ENCODE measurements around the gene SFI1.
"Not testable (repeated sequence)": the region's sequence is repeated elsewhere in the genome, so short reads cannot be mapped to it uniquely, and the experiment has no call there.

The SFI1 gene

GRCh38 chr22:31544481-31545480, 48.4 kb downstream of the SFI1 start:
- DNase-seq (ENCODE audit: low spot score) = no peak

GRCh38 chr22:31550871-31551370, 54.6 kb downstream of the SFI1 start:
- DNase-seq (ENCODE audit: low spot score) = no peak

DNA sequence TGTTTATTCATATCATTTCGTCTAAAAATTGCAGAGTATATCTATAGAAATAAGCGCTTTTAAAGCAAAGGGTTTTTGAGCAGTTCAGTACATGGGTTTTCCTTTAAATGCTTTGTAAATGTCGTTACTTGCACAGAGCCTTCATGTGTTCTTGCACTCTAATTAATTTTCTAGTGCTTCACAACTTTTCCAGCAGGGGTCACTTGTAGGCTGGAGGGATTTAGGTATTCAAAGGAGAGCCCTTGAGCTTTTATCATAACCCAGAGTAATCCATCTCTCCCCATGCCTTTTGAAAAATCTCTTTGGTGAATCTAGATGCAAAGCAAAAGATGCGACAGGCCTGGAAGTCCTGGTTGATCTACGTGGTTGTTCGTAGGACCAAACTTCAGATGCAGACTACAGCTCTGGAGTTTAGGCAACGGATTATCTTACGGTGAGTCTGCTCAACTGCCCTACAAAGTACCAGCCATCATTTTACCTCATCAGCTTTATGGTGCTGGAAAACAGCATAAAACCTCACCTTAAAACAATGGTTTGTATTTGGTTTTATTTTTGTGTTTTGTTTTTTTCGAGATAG, 60.4 kb downstream of the SFI1 start:
- DNase-seq (ENCODE audit: low spot score) = peak; percentile 49

- DNase-seq (ENCODE audit: low spot score) = not testable (repeated sequence)
Observed at GRCh38 chr22:31558546-31558945, 62.2 kb downstream of the SFI1 start.

DNA sequence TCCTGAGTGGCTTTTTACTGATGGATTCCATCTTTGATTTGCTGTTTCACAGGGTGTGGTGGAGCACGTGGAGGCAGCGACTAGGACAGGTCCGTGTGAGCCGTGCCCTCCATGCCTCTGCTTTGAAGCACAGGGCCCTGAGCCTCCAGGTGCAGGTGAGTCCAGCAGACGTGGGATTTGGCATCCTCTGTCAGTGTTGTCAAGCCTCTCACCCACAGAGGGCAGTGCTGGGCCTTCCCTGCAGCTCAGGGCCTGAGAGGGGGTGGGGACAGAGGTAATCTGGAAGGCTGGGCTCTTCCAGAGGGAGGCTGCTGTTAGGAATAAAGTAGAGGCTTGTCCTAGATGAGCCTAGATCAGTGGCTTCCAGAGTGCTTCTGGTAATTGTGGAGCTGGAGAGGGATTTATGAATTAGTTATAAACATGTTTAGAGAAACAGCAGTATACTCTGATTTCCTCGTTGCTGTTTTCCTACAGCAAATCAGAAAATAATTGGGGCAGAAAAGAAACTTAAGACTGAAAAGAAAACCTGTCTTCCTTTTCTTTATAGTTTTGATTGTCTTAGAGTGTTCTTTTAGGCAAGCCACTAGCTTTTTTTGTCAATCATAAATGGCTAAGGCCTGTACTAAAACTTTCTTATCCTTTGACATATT, 65.0 kb downstream of the SFI1 start:
- peak; percentile 76 for DNase-seq (ENCODE audit: low spot score)

DNA sequence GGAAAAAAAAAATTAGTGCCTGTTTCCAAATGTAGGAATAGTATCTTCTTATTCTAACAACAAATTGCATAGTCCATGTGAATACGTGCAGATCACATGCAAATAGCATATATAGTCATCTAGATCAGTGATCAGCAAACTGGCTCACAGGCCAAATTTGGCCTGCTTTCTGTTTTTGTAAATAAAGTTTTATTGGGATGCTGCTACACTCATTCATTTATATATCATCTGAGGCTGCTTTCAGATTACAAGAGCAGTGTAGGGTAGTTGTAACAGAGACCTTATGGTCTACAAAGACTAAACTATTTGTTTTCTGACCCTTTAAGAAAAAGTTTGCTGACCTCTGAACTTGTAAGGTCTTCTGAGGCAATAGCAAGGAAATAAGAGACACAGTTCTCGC, 65.6 kb downstream of the SFI1 start:
- no peak for DNase-seq (ENCODE audit: low spot score)

DNA sequence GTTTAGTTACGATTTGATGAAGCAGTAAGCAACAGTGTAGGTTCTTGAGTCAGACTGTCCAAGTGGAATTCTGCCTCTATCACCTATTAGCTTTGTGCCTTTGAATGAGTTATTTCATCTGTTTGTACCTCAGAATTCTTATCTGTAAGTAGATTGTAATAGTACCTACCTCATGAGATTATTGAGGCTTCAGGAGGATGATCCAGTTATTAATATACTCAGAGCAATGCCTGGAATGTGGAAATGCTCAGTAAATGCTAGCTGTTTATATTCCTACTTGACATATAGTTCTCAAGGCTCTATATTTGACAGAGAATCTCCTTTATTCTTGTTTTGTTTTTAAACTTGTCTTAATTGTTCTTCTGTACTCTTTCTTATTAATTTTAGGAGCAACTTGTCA, 70.1 kb downstream of the SFI1 start:
- no peak for DNase-seq (ENCODE audit: low spot score)

DNA sequence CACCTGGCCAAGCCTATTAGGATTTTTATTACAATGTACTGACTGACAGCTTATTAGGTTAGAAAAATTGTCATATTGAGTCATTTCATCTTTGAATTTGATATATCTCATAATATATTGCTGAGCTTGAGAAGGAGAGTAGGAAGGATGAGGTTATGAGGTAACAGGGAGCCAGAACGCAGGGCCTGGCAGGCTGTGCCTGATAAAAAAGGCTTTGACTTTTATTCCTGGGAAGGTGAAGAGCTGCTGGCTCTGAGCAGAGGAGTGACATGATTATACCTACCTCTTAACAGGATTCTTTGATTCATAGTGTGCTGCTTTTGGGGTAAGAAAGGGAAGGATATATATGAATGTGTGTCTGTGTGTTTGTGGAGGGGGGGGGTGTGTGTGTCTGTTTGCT, 70.9 kb downstream of the SFI1 start:
- no peak for DNase-seq (ENCODE audit: low spot score)

GRCh38 chr22:31567702-31568101, 71.4 kb downstream of the SFI1 start:
- no peak for DNase-seq (ENCODE audit: low spot score)

DNA sequence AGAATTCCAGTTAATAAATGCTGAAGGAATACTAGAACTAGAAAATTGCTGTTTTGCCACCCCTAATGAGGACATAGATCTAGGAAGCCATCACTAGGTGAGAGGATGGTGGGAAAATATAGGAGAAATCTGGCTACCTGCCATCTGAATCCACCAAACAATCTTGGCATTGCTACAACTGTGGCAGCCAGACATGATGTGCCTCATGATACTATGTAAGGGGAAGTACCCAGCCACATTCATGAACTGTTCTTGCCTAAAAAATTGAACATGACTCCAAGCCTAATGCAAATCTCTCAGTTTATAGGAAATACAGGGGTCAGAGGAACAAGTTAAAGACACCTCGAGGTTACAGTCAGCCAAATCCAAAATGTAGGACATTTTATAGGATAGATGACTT, 72.8 kb downstream of the SFI1 start:
- no peak for DNase-seq (ENCODE audit: low spot score)

DNA sequence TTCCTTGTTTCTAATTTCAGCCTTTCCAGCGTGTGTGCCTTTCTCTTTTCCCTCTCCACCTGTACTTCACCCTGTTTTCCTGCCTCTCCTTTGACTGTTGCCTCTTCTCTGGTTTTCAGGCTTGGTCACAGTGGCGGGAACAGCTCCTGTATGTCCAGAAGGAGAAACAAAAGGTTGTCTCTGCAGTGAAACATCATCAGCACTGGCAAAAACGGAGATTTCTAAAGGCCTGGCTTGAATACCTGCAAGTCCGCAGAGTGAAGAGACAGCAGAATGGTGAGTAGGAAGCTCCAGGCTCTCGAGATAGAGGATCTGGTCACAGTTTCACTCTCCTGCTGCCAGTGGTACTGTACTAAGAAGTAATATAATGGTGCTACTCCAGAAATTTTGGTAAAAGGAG, 76.6 kb downstream of the SFI1 start:
- no peak for DNase-seq (ENCODE audit: low spot score)

GRCh38 chr22:31574055-31574670, 77.8 kb downstream of the SFI1 start:
- peak; percentile 13 for DNase-seq (ENCODE audit: low spot score)

DNA sequence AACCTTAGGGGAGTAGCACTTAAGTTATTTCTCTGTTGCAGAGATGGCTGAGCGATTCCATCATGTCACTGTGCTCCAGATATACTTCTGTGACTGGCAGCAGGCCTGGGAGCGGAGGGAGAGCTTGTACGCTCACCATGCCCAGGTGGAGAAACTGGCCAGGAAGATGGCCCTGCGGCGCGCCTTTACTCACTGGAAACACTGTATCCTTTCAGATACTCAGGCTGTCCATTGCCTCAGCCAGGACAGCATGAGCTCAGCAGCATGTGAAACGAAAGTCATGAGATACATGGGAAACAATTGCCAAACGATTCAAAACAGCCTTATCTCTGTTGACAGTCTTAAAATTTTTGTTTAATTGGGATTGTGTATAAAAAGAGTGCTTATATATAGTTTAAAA, 78.9 kb downstream of the SFI1 start:
- DNase-seq (ENCODE audit: low spot score) = peak; percentile 70

- no peak for DNase-seq (ENCODE audit: low spot score)
Observed at GRCh38 chr22:31577711-31578110, 81.4 kb downstream of the SFI1 start.

DNA sequence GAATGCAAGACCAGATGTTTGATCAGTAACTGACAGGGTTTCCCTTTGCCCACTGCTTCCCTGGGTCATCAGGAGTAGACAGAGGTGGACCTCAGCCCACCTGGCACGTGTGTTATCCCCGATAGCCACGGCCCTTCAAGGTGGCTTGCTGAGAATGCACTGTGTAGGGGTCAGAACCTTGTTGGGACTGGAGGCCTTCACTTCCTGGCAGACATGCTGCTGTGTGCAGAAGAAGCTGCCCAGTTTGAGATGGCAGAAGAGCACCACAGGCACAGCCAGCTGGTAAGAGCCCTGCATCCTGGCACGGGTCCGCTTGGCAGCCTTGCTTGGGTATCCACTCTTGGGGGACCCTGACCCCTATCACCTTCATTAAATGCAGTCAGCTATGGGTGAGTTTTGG, 81.8 kb downstream of the SFI1 start:
- DNase-seq (ENCODE audit: low spot score) = no peak

DNA sequence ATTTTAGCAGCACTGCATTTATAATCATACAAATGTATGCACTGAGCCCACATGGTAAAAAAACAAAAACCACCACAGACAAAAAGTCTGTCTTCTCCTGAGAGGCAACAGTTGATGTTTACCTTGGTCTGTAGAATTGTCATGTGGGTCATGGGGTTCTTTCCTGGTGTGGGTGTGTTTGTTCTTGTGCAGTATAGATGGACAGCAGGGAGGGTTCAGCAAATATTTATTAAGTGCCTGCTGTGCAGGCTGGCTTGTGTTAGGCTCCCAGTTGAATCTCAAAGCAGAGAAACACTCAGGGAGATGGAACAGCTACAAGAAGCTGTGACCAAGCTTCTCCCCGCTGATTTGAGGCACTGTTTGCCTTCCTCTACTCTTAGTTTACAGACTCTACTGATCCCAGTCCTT, 83.5 kb downstream of the SFI1 start:
- no peak for DNase-seq (ENCODE audit: low spot score)

GRCh38 chr22:31583861-31584485, 87.6 kb downstream of the SFI1 start:
- DNase-seq (ENCODE audit: low spot score) = no peak

GRCh38 chr22:31584804-31585160, 88.4 kb downstream of the SFI1 start:
- DNase-seq (ENCODE audit: low spot score) = no peak

- DNase-seq (ENCODE audit: low spot score) = no peak
Observed at GRCh38 chr22:31585161-31585859, 89.0 kb downstream of the SFI1 start.

DNA sequence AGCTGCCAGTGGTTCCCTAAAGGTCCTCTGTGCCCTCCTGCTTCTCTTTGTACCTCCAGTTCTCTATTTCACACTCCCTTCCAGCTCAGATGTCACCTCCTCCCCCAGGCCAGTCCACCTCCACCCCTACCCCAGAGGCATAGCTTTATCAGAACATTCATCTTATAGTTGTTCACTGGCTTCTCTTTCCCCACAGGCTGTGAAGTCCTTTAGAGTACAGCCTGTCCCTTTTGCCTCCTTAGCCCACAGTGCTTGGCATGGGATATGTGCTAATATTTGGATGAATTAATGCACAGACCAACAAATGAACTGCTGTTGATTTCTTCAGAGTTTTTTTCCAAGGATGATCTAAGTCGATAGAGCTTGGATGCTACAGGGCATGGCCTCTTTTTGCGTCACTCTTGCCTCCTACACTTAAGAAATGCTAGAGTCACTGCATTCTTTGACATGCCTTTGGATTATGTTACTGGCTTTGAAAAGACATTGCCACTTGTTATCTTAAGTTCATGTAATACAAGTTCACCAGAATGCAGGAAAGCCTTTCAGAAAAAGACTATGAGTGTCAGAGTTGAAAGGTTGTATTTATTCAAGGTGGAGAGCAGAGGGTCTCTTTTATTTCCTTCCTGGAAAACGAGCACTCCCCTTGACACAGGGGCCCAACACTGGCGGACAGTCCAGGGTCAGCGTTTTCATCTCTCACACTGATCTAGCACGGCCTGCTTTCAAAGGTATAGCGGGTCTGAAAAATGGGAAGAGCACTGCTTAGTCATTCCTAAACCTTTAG, 90.0 kb downstream of the SFI1 start:
- DNase-seq (ENCODE audit: low spot score) = no peak

All from globus pallidus (tissue), 1 donor.